Ectodermal cell (in vitro differentiated cells): ENCODE results near the gene COMMD4.
"Not testable (repeated sequence)": the region's sequence is repeated elsewhere in the genome, so short reads cannot be mapped to it uniquely, and the experiment has no call there.

Experiments
- H3K27ac ChIP-seq: 2 replicates; pipeline ENCODE4 v1.7.0; 2013; ENCODE audit warnings: mild to moderate bottlenecking, low read depth, low read length; ENCODE audit not compliant: insufficient read depth, poor library complexity, severe bottlenecking
- H3K27me3 ChIP-seq: 2 replicates; pipeline ENCODE4 v1.7.0; 2013; ENCODE audit warnings: mild to moderate bottlenecking, low read length; ENCODE audit not compliant: insufficient read depth, control insufficient read depth, poor library complexity, severe bottlenecking
- H3K36me3 ChIP-seq: one replicate; pipeline ENCODE4 v1.7.0; 2013; ENCODE audit warnings: low read length; ENCODE audit not compliant: control insufficient read depth, insufficient read depth
- H3K4me1 ChIP-seq: one replicate; pipeline ENCODE4 v1.7.0; 2013; ENCODE audit warnings: low read length; ENCODE audit not compliant: control insufficient read depth, insufficient read depth
- H3K4me3 ChIP-seq: 2 replicates; pipeline ENCODE4 v1.7.0; 2013; ENCODE audit warnings: low read depth, low read length, control low read depth; ENCODE audit not compliant: insufficient read depth
- H3K9me3 ChIP-seq: 2 replicates; pipeline ENCODE4 v1.7.0; 2013; ENCODE audit warnings: mild to moderate bottlenecking, low read length, moderate library complexity; ENCODE audit not compliant: control insufficient read depth
- WGBS, 2 experiments: methylation state at CpG; one replicate each; pipeline ENCODE4 v1.1.7; 2013; ENCODE audit warnings: missing lambda C conversion rate in 2 of 2; 5-methylcytosine and 5-hydroxymethylcytosine counted together

The COMMD4 gene

GRCh38 chr15:75329571-75329970 lies 6.3 kb upstream of the COMMD4 start:
- no peaks in the 10 kb centered on the region for H3K36me3 ChIP-seq
- no peak overlapping the region for H3K4me3 ChIP-seq
- no peaks in the 10 kb centered on the region for H3K27me3 ChIP-seq
- H3K9me3 ChIP-seq = no peaks in the 10 kb centered on the region
- 94 to 98% methylated on average over 2 of the region's 2 CpGs for WGBS, 2 experiments
- H3K27ac ChIP-seq = no peak overlapping the region
- no peaks in the 10 kb centered on the region for H3K4me1 ChIP-seq

- not testable (repeated sequence) for H3K36me3 ChIP-seq, H3K27me3 ChIP-seq, H3K9me3 ChIP-seq, H3K27ac ChIP-seq, H3K4me3 ChIP-seq, H3K4me1 ChIP-seq
- WGBS, 2 experiments = 84% methylated on average over 7 of the region's 7 CpGs
Observed at GRCh38 chr15:75332093-75332492, 3.8 kb upstream of the COMMD4 start.

- not testable (repeated sequence) for H3K9me3 ChIP-seq, H3K27ac ChIP-seq, H3K4me1 ChIP-seq, H3K36me3 ChIP-seq, H3K27me3 ChIP-seq, H3K4me3 ChIP-seq
- WGBS, 2 experiments = 91 to 93% methylated on average over 13 to 14 of the region's 15 CpGs
Observed at GRCh38 chr15:75333654-75334419, 2.0 kb upstream of the COMMD4 start.

- H3K36me3 ChIP-seq = no peaks in the 10 kb centered on the region
- peaks cover 5% of the 10 kb centered on the region for H3K4me1 ChIP-seq
- H3K4me3 ChIP-seq = peak overlapping the region; percentile 81
- no peaks in the 10 kb centered on the region for H3K9me3 ChIP-seq
- no peak overlapping the region for H3K27ac ChIP-seq
- H3K27me3 ChIP-seq = no peaks in the 10 kb centered on the region
- WGBS, 2 experiments = 48 to 66% methylated on average over 2 to 3 of the region's 3 CpGs
Observed at GRCh38 chr15:75335313-75335704, 554 bp upstream of the COMMD4 start.

GRCh38 chr15:75338661-75339240 lies 2.9 kb downstream of the COMMD4 start:
- Histone ChIP-seq H3K4me3 (no peak overlapping the region), H3K27ac (no peak overlapping the region), H3K9me3 (no peaks in the 10 kb centered on the region), H3K27me3 (no peaks in the 10 kb centered on the region), H3K4me1 (peaks cover 5% of the 10 kb centered on the region), H3K36me3 (no peaks in the 10 kb centered on the region)
- 94 to 97% methylated on average over 11 of the region's 11 CpGs for WGBS, 2 experiments

- Histone ChIP-seq H3K27me3 (no peaks in the 10 kb centered on the region), H3K36me3 (no peaks in the 10 kb centered on the region), H3K27ac (no peak overlapping the region), H3K9me3 (no peaks in the 10 kb centered on the region), H3K4me1 (peaks cover 5% of the 10 kb centered on the region), H3K4me3 (no peak overlapping the region)
- WGBS, 2 experiments = 93 to 97% methylated on average over 13 of the region's 13 CpGs
Observed at GRCh38 chr15:75339531-75340240, 3.8 kb downstream of the COMMD4 start.

- Histone ChIP-seq H3K27ac (no peak overlapping the region), H3K4me1 (no peaks in the 10 kb centered on the region), H3K9me3 (no peaks in the 10 kb centered on the region), H3K27me3 (peaks cover 21% of the 10 kb centered on the region), H3K4me3 (no peak overlapping the region), H3K36me3 (no peaks in the 10 kb centered on the region)
- WGBS, 2 experiments = 90 to 91% methylated on average over 6 of the region's 6 CpGs
Observed at GRCh38 chr15:75342221-75342620, 6.4 kb downstream of the COMMD4 start.

- H3K36me3 ChIP-seq = not testable (repeated sequence)
- 70 to 79% methylated on average over 8 of the region's 8 CpGs for WGBS, 2 experiments
Observed at GRCh38 chr15:75343953-75344352, 8.1 kb downstream of the COMMD4 start.

GRCh38 chr15:75346796-75347221 lies 10.9 kb downstream of the COMMD4 start, which contains the start of gene NEIL1:
Gene NEIL1, plus strand, starts transcription at chr15:75347039. Its CDS starts 1,867 bp downstream, at chr15:75348906.
- H3K27me3 ChIP-seq = peaks cover 47% of the 10 kb centered on the region
- H3K9me3 ChIP-seq = no peaks in the 10 kb centered on the region
- H3K4me3 ChIP-seq = peak within 1 kb of the TSS; percentile 71
- peaks cover 7% of the 10 kb centered on the region for H3K4me1 ChIP-seq
- 23 to 24% methylated on average over 20 of the region's 20 CpGs for WGBS, 2 experiments
- no peak within 1 kb of the TSS for H3K27ac ChIP-seq
- no peaks in the 10 kb centered on the region for H3K36me3 ChIP-seq

More at GRCh38 chr15:75343953-75344352, 8.1 kb downstream of the COMMD4 start:
- not testable (repeated sequence) for H3K9me3 ChIP-seq, H3K27ac ChIP-seq, H3K4me3 ChIP-seq, H3K4me1 ChIP-seq
- H3K27me3 ChIP-seq = peaks cover 38% of the 10 kb centered on the region
